GM19238 (cell line): ENCODE data around the gene ENTPD2.
"Not testable (repeated sequence)": the region's sequence is repeated elsewhere in the genome, so short reads cannot be mapped to it uniquely, and the experiment has no call there.

Experiments
- DNase-seq: peaks from one replicate; pipeline ENCODE4 v3.0.0; 2011; ENCODE audit warnings: low spot score; ENCODE audit not compliant: insufficient read length

Gene ENTPD2

GRCh38 chr9:137015976-137016375 lies 37.9 kb downstream of the ENTPD2 start:
- no peak for DNase-seq

- DNase-seq: no peak
These were observed 38.3 kb downstream of the ENTPD2 start for GRCh38 chr9:137015540-137015930.

- DNase-seq: no peak
These were observed 38.9 kb downstream of the ENTPD2 start for GRCh38 chr9:137014776-137015539.

DNA sequence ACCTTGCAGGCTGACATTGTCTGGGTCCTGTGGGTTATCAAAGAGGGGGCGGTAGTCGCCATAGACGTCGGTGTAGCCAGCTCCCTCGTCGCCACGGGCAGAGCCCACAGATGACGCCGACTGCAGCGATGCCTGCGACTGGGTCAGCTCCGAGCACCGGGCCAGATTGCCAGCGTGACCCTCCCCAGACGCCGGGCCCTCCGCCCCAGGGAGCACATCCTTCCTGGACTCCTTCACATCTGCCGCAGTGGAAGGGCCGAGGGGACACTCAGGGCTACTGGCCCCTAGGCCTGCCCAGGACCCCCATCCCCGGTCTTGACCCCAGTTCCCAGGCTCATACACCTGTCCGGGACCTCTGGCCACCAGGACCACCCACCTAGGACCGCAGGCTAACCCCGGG lies 39.7 kb downstream of the ENTPD2 start:
- no peak for DNase-seq

GRCh38 chr9:137013571-137013940 lies 40.3 kb downstream of the ENTPD2 start:
- no peak for DNase-seq

GRCh38 chr9:137012694-137013570 lies 40.9 kb downstream of the ENTPD2 start:
- no peak for DNase-seq

- DNase-seq: no peak
These were observed 41.8 kb downstream of the ENTPD2 start for GRCh38 chr9:137011907-137012675.

DNA sequence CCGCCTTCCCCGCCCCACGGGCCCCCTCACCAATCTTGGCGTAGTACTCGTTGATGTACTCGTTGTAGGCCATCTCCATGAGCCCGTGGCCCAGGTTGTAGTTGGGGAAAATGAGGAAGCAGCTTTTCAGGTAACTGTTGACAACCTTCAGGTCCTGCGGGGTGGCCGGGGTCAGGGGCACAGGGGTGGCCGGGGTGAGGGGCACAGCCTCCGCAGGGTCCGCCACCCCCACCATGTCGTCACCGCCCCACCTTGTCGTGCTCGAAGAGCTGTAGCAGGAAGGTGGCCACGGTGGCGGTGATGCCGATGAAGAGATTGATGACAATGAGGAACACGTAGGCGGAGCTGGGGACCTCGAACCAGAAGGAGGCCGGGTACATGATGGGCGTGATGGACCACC lies 42.7 kb downstream of the ENTPD2 start:
- DNase-seq: no peak

- DNase-seq: no peak
These were observed 43.7 kb downstream of the ENTPD2 start for GRCh38 chr9:137009938-137010732.

- DNase-seq: no peak
These were observed 44.6 kb downstream of the ENTPD2 start for GRCh38 chr9:137009217-137009616.

DNA sequence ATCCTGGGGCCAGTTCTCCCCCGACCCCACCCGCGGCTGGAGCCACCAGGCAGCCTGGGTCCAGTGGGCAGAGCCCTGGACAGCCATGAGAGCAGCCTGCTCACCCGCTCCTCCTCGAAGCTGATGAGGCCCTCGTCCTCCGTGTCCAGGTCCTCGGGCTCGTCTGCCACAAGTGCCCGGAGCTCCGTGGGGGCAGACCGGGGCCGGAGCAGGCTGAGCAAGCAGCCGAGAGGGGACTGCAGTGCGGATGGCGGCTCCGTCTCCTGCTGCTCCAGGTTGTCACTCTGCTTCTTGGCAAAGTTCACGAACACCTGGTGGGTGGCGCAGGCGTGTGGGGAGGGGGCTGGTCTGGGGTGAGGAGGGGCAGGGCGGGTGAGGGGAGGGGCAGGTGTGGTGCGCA lies 45.5 kb downstream of the ENTPD2 start:
- no peak for DNase-seq

DNA sequence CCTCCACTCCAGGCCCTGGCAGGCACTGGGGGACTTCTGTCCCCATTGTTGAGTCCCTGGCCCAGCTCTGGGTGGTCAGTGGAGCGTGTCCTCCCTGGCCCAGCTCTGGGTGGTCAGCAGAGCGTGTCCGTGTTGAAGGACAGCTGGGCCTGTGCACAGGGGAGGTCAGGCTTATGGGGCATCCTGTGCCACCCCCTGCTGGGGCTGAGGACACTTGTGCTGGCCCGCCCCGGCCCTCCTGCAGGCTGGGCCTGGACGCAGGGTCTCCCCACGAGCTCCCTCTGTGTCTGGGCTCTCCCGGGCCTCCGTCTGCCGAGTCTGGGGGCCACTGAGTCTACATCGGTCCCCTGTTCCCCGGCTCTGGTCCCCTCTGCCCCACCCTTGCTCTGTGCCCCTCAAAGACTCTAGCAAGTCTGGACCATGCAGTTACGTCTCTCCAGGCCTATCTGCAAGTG lies 46.0 kb downstream of the ENTPD2 start:
- no peak for DNase-seq

DNA sequence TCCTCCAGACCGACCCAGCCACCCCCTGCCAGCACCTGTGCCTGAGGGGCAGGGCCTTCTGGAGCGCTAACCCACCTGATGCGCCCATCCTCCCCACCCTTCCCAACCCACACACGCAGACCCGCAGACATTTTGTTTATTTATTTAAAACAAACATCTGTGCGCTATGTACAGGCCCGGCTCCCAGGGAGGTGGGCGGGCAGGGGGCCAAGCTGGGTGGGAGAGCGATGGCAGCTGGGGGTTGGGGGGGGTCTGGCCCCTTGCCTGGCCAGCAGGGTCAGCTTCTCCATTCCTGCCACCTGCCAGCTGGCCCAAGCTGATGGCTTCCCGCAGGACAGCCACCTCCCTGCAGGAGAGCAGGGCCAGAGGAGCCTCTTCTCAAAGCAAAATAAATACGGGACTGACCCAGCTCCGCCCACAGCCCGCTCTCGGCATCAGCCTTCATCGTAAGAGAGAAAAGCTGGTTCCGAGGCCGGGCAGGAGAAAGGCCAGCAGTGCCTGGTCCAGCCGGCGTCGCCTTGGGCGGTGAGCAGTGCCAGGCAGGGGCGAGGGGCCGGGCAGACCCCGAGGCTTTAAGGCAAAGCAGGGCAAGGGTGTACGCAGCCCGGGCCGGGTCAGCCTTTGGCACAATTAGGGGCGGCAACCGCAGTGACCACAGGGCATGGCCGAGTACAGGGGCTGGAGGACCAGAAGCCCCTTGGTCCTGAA lies 46.6 kb downstream of the ENTPD2 start:
- DNase-seq: no peak

DNA sequence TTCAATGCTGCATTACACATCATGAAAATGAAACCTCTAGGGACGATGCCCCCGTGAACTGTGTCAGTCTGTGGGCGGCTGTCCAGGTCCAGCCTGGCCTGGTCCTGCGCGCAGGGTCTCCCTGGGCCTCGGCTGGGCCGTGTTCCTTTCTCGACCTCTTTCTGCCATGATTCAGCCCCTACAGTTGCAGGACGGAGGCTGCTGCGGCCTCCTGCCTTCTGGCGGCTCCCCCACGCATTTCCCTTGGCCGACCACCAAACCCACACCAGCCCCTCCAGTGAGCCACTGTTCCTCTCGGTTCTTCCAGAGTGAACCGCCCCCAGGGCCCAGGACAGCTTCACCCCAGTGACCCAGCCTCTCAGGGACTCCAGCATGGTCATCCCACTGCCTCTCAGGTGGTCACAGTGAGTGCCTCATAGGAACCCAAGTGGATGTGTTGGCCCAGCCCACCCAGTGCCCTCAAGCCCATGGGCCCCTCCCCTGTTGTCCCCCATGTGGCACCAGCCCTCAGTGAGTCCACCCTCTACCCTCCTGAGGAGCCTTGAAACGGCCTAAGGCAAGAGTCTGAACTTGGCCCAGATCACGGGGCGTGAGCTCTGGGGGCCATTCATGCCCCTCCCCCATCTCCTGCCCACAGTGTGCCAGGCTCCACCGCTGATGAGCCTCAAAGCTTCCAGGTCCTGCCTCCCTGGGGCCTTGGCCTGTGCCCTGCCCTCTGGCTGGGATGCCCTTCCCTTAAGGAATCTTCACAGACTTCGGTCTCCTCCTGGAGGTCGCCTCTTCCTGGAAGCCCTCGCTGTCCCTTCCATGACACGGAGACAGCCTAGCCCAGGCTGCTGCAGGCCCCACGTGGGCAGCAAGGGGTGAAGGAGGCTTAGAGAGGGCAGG lies 47.5 kb downstream of the ENTPD2 start:
- no peak for DNase-seq

DNA sequence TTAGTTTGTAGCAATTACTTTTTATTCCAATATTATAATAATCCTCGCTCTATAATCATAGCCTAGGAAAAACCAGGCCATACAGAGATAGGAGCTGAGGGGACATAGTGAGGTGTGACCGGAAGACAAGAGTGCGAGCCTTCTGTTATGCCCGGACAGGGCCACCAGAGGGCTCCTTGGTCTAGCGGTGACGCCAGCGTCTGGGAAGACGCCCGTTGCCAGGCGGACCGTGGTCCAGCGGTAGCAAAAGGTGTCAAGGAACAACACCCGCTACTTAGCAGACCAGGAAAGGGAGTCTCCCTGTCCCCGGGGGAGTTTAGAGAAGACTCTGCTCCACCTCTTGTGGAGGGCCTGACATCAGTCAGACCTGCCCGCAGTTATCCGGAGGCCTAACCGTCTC lies 49.6 kb downstream of the ENTPD2 start:
- not testable (repeated sequence) for DNase-seq

- no peak for DNase-seq
These were observed 51.2 kb downstream of the ENTPD2 start for GRCh38 chr9:137002646-137003041.

- DNase-seq: no peak
These were observed 51.8 kb downstream of the ENTPD2 start for GRCh38 chr9:137001857-137002645.

- peak; percentile 89 for DNase-seq
These were observed 53.5 kb downstream of the ENTPD2 start for GRCh38 chr9:137000177-137000930.
